ENCODE measurements around the gene CACHD1.

The CACHD1 gene

GRCh38 chr1:64525116-64525686 lies 55.3 kb downstream of the CACHD1 start:
- DNase-seq = peak; percentile 31

GRCh38 chr1:64526312-64526711 lies 56.4 kb downstream of the CACHD1 start:
- DNase-seq = no peak

GRCh38 chr1:64527165-64527564 lies 57.2 kb downstream of the CACHD1 start:
- no peak for DNase-seq

- no peak for DNase-seq
These were observed 57.9 kb downstream of the CACHD1 start for GRCh38 chr1:64527786-64528185.

- DNase-seq = peak; percentile 56
These were observed 61.2 kb downstream of the CACHD1 start for GRCh38 chr1:64530969-64531692.

GRCh38 chr1:64532646-64533045 lies 62.7 kb downstream of the CACHD1 start:
- no peak for DNase-seq

- peak; percentile 53 for DNase-seq
These were observed 66.3 kb downstream of the CACHD1 start for GRCh38 chr1:64535938-64536835.

- no peak for DNase-seq
These were observed 67.0 kb downstream of the CACHD1 start for GRCh38 chr1:64536836-64537490.

GRCh38 chr1:64537942-64538341 lies 68.0 kb downstream of the CACHD1 start:
- no peak for DNase-seq

- no peak for DNase-seq
These were observed 68.5 kb downstream of the CACHD1 start for GRCh38 chr1:64538389-64538788.

GRCh38 chr1:64539289-64539688 lies 69.4 kb downstream of the CACHD1 start:
- DNase-seq = no peak

GRCh38 chr1:64539781-64540218 lies 69.9 kb downstream of the CACHD1 start:
- peak; percentile 75 for DNase-seq

GRCh38 chr1:64540265-64540791 lies 70.4 kb downstream of the CACHD1 start:
- DNase-seq = peak; percentile 43

- no peak for DNase-seq
These were observed 72.2 kb downstream of the CACHD1 start for GRCh38 chr1:64542118-64542517.

- peak; percentile 80 for DNase-seq
These were observed 73.9 kb downstream of the CACHD1 start for GRCh38 chr1:64543831-64544230.

GRCh38 chr1:64545118-64545843 lies 75.4 kb downstream of the CACHD1 start:
- DNase-seq = no peak

GRCh38 chr1:64546013-64546412 lies 76.1 kb downstream of the CACHD1 start:
- peak; percentile 44 for DNase-seq

- DNase-seq = peak; percentile 39
These were observed 79.7 kb downstream of the CACHD1 start for GRCh38 chr1:64549464-64550239.

GRCh38 chr1:64550510-64550909 lies 80.6 kb downstream of the CACHD1 start:
- DNase-seq = no peak

GRCh38 chr1:64550946-64551605 lies 81.1 kb downstream of the CACHD1 start:
- DNase-seq = peak; percentile 19

GRCh38 chr1:64553285-64553684 lies 83.4 kb downstream of the CACHD1 start:
- DNase-seq = no peak
